SW480 (cell line): ENCODE data around the gene PRKCSH.

Experiments used
- DNase-seq: peaks from one replicate; pipeline ENCODE4 v3.0.0-alpha.2; 2016; ENCODE audit warnings: low spot score

PRKCSH gene

DNA sequence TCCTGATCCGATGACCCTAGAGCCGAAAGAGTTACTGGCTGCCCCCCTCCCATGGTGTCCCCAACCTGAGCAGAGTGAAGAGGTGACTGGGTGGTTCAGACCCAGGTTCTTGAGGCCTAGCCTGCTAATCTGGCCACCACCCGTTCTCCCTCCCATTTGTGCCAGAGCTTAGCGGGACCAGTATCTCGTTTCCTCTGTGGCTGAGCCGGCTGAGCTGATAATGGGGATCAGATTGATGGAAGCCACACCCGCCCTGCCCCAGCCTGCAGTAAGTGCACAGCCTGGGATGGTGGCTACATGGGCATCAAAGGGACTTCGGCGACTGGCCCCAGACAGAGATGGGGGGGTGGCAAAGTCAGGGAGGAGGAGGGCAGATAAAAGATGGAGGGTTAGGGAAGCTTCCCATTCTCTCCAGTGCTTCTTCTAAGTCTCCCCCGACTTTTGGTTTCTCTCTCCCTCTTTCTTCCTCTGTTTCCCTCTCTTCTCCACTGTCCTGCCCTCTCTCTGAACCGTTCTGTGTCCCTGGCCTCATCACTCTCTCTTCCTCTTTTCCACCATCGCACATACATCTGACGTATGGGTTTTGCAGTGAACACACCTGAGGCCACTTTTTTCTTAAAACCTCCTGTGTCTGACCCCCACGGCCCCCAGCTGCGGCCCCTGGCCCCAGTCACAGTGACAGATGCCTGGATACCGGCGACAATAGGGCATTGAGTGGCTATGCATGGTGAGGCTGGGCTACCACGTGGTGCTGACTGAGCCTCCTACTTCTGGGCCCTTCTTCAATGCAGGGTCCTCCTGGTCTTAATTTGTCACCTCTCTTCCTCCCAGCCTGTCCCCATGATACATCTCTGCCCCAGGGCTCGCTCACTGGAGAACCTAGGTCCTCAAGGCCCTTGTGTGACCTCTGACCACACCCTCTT is 43.0 kb downstream of the PRKCSH start:
- no peak for DNase-seq

DNA sequence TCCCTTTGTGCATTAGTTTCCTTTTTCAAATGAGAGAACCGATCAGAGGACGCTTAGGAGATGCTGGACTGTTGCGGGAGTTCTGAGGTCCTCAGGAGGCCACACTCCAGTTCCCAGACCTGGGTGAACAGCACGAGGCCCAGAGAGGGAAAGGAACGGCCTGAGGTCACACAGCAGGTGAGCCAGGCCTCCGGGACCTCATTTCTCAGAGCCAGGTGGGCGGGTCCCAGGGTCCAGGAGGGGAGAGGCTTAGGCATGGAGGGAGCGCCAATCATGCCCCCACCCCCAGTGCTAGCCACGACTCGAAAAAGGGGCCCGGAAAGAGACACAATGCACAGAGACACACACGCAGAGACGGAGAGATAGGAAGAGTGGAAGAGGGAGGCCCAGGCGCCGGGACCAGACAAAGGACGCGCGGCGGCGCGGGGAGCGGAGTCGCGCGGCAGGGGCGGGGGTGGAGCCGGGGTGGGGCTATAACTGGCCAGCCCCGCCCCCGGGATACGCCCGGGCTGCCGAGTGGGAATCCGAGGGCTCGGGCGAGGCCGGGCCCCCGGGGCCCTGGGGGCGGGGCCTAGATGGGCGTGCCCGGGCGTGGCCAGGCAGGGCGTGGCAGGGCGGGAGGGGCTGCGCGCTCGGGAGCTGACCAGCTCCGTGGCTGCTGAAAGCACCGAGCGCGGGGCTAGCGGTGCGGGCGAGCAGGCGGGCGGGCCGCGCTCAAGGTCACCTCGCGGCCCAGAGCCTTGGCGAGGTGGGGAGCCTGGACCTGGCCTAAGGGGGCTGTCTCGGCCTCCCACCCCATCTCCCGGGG is 43.9 kb downstream of the PRKCSH start:
- peak; percentile 86 for DNase-seq

DNA sequence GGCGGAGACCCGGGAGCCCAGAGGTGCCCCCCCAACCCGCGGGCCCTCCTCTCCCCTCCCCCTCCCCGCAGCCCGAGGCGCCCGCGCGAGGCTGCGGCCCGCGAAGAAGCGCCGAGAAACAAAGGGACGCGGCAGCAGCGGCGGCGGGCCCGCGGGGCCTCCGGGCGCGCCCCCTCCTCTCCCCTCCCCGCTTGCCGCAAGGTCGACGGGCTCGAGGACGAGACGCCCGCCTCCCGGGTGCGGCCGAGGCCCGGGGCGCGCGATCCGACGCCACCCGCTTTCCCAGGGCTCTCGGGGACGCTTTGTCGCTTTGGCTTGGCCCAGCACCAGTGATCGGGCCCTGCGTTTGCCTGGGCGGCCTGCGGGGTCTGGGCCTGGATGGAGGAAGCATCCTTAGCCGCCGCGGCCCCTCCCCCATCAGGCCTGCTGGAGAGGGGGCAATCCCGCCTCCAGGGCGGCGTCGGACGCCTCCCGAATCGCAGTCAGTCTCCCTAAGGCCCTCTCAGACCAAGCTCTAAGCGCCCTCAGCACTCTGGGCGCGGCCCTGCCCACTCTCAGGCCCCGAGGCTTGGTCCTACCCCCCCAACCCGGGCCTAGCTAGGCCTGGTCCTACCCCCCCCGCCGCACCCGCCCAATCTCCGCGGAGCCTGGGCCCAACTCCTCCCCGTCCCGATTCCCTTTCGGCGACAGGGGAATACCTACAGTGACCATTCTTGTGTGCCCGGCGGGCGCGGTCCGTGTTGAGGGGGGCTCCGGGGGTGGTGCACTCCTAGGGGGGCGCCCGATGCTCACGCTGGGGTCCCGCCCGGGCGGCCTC is 44.7 kb downstream of the PRKCSH start:
- no peak for DNase-seq

DNA sequence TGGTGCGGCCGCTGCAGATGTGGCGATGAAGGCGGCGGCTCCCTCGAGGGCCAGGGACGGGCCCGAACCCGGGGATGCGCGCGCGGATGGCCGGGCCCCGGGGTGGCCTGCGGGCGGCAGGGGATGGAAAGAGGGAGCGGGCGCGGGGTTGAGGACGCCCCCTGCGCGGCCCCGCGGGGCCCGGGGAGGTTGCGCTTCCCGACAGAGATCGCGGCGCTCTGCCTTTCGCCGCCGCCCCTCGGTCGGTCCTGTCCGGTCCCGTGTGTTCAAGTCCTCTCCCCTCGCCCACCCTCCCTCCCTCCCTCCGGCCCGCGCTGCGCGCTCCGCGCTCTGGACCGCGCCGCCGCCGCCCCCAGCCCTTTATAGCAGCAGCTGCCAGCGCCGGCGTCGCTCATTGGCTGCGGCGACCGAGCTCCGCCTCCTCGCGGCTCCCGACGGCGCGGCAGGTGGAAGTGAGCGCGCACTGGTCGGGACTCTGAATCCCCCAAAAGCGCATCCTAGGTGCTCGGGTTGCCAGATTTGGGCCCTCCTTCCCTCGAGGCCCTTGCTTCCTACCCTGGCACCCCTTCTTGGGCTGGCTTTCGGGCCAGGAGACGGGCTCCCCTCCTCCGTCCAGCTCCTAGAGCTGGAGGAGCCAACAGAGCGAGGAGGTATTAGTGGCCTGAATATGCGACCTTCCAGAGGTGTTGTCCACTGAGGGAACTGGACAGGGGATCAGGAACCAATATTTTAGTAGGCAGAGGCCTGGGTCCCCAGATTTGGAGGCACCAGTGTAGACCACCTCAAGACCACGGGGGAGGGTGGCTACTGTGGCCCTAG is 45.5 kb downstream of the PRKCSH start, which contains the start of gene ELAVL3:
Gene ELAVL3, minus strand, starts transcription at position 332 of the 819 bp plus-strand sequence. CDS start 438 bp downstream, outside the sequence.
- no peak for DNase-seq

DNA sequence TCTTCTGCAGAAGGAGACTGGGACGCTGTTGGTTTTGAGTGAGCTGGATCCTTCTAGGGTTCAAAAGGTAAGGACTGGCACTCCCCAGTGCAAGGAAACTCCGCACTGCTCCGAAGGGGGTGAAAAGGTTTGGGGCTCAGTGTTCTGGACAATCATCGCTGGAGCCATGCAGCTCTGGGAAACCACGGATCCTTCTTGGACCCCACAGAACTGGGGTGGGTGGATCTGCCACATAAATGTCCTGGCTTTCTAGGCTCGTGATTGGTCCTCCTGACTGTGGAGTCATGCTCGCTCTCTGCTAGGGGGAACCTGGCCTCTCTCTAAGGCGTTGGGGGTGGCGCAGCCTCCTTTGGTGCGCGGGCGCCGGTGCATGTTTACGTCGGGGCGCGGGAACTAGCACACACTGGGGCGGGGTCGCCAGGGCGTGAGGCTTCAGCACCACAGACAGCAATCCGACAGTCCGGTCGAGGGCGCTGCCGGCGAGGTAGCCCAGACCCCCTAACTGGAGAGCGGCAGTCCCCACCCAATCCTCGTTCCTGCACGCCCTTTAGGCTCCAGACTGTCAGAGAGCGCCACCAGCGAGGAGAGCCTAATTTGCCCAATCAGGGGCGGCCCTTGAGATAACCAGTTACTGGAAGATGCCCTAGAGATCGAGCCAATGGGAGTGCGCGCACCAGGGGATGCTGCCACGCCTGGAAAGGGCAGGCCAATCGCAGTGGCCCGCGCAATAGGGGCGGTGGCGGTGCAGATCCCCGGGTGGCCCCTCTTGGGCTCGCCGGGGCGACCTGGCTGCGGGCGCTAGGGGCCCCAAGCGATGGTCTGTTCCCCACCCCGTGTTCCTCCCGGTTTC is 46.3 kb downstream of the PRKCSH start:
- no peak for DNase-seq

DNA sequence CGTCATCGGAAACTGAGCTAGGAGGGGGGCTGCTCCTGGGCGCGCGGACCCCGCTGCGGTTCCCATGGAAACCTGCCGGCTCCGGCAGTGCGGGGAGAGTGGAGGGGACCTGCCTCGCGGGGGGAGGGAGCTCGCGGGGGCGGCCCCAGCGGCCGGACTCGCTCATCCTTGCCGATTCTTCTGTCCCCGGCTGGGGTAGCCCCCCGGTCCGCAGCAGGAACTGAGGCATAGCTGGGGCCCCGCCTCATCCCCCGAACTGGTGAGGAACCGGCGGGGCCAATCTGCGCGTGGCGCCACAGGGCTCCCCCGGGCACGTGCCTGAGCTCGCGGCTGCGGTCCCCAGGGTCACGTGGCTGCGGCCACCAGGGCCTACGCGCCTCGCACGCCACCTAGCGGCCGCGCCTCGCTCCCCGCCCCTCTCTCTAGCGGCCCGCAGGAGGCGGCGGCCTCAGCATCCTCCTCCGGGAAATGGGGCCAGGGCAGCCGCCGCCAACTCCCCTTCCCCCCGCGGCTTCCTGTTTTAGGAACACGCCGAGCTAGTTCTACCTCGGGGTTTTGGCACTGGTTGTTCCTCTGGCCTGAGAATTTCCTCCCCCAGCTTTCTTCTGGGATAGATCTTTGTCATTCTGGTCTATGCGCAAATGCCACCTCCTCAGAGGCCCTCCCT is 47.1 kb downstream of the PRKCSH start:
- peak; percentile 64 for DNase-seq

DNA sequence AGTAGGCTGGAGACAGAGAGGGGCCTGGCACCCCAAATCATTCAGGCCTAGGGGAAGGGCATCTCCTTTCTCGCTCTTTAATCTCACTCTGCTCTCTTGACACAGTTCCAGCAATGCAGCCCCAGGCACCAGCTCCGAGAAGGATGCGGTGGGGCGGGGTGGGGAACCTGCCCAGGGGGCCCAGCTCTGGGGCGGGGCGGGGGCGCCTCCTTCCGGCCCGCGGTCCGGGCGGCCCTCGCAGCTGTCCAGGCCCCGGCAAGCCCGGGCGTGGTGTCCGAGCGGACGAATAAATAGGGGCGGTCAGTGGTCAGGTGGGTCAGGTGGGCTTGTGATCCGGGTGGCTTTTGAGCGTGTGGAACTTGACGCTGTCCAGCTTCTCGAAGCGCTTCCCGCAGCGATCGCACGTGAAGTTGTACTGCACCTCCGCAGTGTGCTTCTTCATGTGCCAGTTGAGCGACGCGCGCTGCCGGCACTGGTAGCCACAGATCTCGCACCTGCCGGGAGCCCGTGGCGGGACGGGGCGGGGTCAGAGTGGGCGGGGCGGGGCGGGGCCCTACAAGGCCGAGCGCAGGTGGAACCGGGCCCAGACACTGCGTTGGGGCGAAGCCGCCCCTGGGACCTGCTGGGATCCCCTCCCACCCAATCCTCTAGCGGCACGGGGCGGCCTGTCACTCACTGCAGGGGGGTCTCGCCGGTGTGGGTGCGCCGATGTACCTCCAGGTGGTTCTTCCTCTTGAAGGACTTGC is 48.1 kb downstream of the PRKCSH start:
- no peak for DNase-seq

DNA sequence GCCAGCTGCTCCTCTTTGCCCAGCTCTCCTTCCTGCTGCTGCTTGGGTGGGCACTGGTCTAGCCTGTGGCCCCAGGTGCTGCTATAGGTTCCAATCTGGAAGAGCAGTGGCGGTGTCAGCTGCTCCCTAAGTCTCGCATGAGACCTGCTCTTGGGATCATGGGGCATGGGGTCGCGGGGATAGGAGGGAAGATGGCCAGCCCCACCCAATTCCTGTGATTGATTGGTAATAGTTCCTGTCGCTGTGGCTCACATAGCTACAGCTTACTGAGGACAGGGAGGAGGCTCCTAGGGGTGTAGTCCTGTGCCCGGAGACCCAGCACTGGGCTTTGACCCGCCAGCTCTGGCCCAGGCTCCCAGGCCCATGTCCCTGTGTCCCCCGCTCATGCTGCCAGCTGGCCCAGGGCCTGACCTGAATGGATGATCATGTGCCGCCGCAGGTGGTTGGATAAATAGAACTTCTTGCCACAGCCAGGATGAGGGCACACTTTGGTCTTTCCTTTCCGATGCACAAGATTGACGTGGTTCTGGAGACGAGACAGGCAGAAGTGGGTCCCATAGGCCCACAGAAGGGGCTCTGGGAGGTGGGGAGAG is 49.9 kb downstream of the PRKCSH start:
- DNase-seq: no peak

DNA sequence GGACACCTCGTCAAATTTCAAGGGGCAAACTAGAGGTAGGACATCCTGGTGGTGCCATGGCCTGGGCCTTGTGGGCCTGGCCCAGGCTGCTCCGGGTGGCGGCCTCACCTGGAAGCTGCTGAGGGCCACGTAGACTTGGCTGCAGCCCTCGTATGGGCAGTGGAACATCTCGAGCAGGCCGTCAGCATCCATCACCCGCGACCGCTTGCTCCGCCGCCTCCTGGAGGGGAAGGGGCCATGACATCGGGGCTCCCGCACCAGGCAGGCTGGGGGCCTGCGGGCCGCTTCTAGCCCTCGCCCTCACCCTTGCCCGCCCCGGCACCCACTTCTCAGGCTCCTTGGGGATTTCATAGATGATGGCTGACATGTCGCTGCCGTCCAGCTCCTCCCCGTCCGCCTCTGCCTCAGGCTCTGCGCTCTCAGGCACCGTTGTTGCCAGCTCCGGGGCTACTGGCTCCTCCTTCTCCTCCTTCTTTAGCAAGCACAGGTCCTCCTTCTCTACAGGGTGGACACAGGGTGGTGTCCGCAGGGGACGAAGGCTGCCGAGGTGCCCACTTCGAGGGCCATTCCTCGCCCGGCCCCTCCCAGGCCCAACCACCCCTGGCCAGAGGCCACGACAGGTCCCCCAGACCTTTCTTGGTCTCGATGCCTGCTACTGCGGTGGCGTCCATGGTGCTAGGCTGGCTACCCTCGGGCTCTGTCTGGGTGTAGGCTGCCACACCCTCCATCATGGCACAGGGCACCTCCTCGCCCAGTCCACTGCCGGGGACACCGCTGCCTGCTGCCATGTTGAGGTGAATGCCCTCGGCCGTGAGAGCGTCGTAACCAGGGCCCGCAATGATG is 51.4 kb downstream of the PRKCSH start:
- no peak for DNase-seq

DNA sequence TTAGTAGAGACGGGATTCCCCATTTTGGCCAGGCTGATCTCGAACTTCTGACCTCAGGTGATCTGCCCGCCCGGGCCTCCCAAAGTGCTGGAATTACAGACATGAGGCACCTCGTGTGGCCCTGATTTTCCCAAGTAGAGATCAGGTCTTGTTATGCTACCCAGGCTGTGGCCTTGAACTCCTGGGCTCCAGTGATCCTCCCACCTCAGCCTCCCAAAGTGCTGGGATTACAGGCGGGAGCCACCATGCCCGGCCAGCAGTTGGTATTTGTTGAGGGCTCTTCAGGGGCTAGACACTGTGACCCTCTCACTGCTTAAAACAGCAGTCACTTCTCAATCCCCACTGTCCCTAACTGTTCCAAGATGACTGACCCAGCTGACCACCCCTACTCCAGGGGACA is 53.9 kb downstream of the PRKCSH start:
- no peak for DNase-seq

DNA sequence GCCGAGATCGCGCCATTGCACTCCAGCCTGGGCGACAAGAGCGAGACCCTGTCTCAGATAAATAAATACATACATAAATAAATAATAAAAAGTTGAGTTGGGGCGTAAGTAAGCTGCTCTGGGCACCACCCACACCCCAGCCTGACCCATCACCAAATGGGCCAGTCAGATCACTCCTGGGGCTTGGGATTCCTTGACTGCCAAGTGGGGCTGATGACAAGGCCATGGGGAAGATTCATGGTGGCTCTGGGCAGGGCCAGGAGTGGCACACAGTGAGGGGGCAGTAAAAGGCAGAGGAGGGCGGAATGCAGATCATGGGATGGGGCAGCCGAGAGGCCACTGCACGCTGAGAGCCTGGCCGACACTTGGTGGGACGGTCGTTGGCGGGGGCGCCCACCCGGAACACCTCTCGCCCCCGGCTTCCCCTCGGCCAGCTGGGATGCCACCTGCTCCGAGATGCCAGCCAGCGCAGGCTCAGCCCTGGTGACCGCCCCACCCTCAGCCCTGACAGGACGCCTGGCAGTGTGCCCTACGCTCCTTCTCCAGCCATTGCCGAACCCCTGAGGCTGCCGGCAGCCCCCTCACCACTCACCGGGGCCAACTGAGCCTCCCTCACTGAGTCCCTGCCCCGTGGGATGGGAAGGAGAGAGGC is 59.3 kb downstream of the PRKCSH start:
- no peak for DNase-seq

DNA sequence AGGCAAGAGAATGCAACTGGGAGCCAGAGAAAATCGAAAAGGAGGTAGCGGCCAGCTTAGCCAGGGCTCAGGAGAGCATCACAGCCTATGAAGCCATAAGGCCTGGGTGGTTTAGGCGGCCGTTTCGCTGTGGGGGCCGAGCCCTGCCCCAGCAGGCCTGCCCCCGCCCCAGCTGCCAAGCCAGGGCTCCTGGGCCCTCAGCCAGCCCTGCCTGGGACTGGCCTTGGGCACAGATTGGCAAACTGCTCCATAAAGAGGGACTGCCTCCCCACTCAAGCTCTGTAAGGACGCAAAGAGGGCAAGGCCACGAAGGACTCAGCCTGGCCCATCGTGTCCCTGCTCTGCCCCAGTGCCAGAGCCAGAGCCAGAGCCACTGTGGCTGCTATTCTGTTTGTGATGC is 60.0 kb downstream of the PRKCSH start:
- DNase-seq: no peak

DNA sequence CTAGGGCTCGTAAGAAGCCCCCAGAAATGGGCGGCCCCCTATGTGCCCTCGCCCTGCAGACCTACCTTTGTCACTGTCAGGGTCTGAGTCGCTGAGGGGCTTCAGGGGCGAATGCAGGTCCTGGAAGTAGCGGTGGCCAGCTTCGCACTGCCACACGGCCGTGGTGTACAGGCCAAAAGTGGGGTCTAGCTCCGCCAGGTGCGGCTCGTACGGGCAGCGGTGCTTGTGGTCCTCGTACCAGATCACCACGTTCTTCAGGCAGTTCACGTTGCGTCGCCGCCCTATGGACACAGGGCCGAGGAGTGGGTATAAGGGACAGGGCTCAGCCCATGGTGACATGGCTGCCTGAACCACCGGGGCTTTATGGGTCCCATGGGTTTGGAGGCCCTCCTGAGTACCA is 60.5 kb downstream of the PRKCSH start:
- DNase-seq: no peak

DNA sequence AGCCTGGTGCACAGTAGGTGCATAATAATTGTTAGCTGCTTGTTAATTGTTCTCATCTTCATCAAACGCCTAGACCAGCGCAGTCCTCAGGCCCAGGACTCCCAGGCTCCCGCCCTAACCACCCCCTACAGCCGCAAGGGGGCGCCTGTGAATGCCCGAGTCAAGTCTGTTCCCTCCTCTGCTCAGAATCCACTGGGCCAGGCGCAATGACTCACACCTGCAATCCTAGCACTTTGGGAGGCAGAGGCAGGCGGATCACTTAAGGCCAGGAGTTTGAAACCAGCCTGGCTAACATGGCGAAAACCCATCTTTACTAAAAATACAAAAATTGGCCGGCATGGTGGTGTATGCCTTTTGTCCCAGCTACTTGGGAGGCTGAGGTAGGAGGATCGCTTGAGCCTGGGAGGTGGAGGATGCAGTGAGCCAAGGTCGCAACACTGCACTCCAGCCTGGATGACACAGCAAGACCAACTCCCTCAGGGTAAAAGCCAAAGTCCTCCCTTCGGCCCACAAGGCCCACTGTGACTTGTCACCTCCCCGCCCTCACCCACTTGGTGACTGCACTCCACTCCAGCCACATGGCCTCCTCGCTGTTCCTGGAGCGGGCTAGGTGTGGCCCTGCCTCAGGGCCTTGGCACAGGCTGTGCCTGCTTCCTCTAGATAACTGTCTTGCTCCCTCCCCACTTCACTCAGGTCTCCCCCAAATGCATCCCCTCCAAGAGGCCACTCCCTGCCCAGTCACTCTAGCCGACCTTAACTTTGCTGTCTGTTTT is 61.1 kb downstream of the PRKCSH start:
- DNase-seq: peak; percentile 67

DNA sequence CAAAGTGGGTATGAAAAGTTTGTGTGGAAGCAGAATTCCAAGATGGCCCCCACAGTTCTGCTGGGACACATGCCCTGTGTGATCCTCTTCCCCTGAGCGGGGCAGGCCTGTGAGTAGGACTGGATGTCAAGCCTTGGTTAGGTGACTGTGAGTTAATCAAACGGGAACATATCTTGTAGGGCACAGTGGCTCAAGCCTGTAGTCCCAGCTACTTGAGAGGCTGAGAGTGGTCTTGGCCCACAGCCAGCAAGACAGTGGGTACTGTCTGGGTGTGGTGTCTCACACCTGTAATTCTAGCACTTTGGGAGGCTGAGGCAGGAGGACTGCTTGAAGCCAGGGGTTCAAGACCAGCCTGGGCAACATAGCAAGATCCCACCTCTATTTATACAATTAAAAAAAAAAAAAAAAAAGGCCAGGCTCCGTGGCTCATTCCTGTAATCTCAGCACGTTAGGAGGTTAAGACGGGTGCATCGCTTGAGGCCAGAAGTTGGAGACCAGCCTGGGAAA is 63.8 kb downstream of the PRKCSH start:
- no peak for DNase-seq

DNA sequence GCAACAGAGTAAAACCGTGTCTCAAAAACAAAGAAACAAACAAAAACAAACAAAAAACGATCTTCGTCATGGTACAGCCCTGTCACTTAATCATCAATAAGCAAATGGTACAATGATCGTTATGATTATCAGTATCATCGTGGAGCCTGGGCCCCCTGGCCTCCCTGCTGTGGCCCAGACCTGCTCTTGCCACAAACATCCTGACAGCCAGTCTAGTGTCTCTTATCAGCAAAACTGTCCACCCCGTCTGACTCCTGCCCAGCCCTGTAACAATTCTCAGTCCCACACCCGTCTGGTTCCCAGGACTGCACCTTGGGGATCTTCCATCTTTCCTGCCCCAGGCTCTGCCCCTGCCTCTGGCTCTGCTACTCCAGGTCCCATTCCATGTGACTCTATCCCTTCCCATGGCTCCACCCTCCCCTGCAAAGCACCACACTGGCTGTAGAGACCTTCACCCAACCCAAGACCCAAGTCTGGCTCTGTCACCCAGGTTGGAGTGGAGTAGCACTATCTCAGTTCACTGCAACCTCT is 64.5 kb downstream of the PRKCSH start:
- no peak for DNase-seq
